IPS-18c (cell line): ENCODE measurements around the gene LENG1.
A peak's percentile ranks its signal among the peaks of the same experiment; 100 is the strongest.

ENCODE experiments used
- H3K4me3 ChIP-seq: 2 replicates; pipeline ENCODE4 v1.7.0; 2013; ENCODE audit warnings: low read depth, mild to moderate bottlenecking, low read length, moderate library complexity; ENCODE audit not compliant: insufficient read depth
- H3K9me3 ChIP-seq: one replicate; pipeline ENCODE4 v1.6.1; 2013; ENCODE audit warnings: mild to moderate bottlenecking, low read length, moderate library complexity; ENCODE audit not compliant: control insufficient read depth, insufficient read depth

The LENG1 gene

GRCh38 chr19:54154603-54155345 is 4.7 kb downstream of the LENG1 start:
- Histone ChIP-seq H3K9me3 (no peaks in the 10 kb centered on the region), H3K4me3 (no peak overlapping the region)

GRCh38 chr19:54153731-54154326 is 5.7 kb downstream of the LENG1 start:
- Histone ChIP-seq H3K4me3 (no peak overlapping the region), H3K9me3 (no peaks in the 10 kb centered on the region)

GRCh38 chr19:54152878-54153524 is 6.5 kb downstream of the LENG1 start:
- Histone ChIP-seq H3K9me3 (no peaks in the 10 kb centered on the region), H3K4me3 (no peak overlapping the region)

GRCh38 chr19:54152267-54152666 is 7.3 kb downstream of the LENG1 start:
- no peak overlapping the region for H3K4me3 ChIP-seq
- H3K9me3 ChIP-seq, result no peaks in the 10 kb centered on the region

GRCh38 chr19:54151362-54152035 is 8.0 kb downstream of the LENG1 start:
- no peak overlapping the region for H3K4me3 ChIP-seq
- no peaks in the 10 kb centered on the region for H3K9me3 ChIP-seq

GRCh38 chr19:54149021-54149812 is 10.3 kb downstream of the LENG1 start:
- Histone ChIP-seq H3K4me3 (no peak overlapping the region), H3K9me3 (peaks cover 3% of the 10 kb centered on the region)

- Histone ChIP-seq H3K4me3 (no peak overlapping the region), H3K9me3 (peaks cover 3% of the 10 kb centered on the region)
Measured at GRCh38 chr19:54148158-54148557, 11.4 kb downstream of the LENG1 start.

- peaks cover 3% of the 10 kb centered on the region for H3K9me3 ChIP-seq
- H3K4me3 ChIP-seq, result no peak overlapping the region
Measured at GRCh38 chr19:54147676-54148075, 11.8 kb downstream of the LENG1 start.

- Histone ChIP-seq H3K4me3 (no peak overlapping the region), H3K9me3 (peaks cover 3% of the 10 kb centered on the region)
Measured at GRCh38 chr19:54145541-54146158, 13.9 kb downstream of the LENG1 start.

GRCh38 chr19:54142166-54142780 is 17.2 kb downstream of the LENG1 start:
- H3K4me3 ChIP-seq, result no peak overlapping the region
- peaks cover 3% of the 10 kb centered on the region for H3K9me3 ChIP-seq

- Histone ChIP-seq H3K9me3 (peaks cover 2% of the 10 kb centered on the region), H3K4me3 (no peak overlapping the region)
Measured at GRCh38 chr19:54141356-54141755, 18.2 kb downstream of the LENG1 start.

- Histone ChIP-seq H3K9me3 (no peaks in the 10 kb centered on the region), H3K4me3 (peak overlapping the region; percentile 77)
Measured at GRCh38 chr19:54138489-54139256, 20.8 kb downstream of the LENG1 start.

- peaks cover 2% of the 10 kb centered on the region for H3K9me3 ChIP-seq
- peak within 1 kb of the TSS; percentile 77 for H3K4me3 ChIP-seq
Measured at GRCh38 chr19:54137699-54138488, 21.6 kb downstream of the LENG1 start, which contains the start of gene CNOT3. Gene CNOT3 (plus strand): TSS chr19:54137762. CDS start chr19:54142979, 5,217 bp downstream.

- Histone ChIP-seq H3K9me3 (peaks cover 2% of the 10 kb centered on the region), H3K4me3 (peak overlapping the region; percentile 77)
Measured at GRCh38 chr19:54136864-54137698, 22.4 kb downstream of the LENG1 start.
